HepG2 (cell line): ENCODE measurements around the gene PBX2. TPM values are rescaled to one million over a fixed set of nuclear protein-coding genes. Genes with fewer than 3 reads are reported as not detected.
A peak's percentile ranks its signal among the peaks of the same experiment; 100 is the strongest.

Experiments used
- GTF3A ChIP-seq: sonication (generic); formaldehyde crosslinking; conservative IDR thresholded peaks from 2 replicates; pipeline ENCODE4 v1.4.0; 2020; ENCODE audit warnings: mild to moderate bottlenecking, missing genetic modification reagents
- MATR3 ChIP-seq: sonication (generic); formaldehyde crosslinking; IDR thresholded peaks from 2 replicates; pipeline ENCODE4 v1.4.0; 2020; ENCODE audit warnings: missing genetic modification reagents
- NAIF1 ChIP-seq: sonication (generic); formaldehyde crosslinking; IDR thresholded peaks from 2 replicates; pipeline ENCODE4 v1.5.0; 2020; ENCODE audit warnings: mild to moderate bottlenecking, missing genetic modification reagents, borderline replicate concordance
- RAD21 ChIP-seq: fragments of 450-650 bp; formaldehyde crosslinking; IDR thresholded peaks from 2 replicates; pipeline ENCODE4 v1.5.0; 2020; ENCODE audit warnings: mild to moderate bottlenecking
- STAT6 ChIP-seq: sonication (generic); formaldehyde crosslinking; IDR thresholded peaks from 2 replicates; pipeline ENCODE4 v1.4.0; 2020; ENCODE audit warnings: missing genetic modification reagents, mild to moderate bottlenecking, borderline replicate concordance
- TGIF2 ChIP-seq: IDR thresholded peaks from 2 replicates; pipeline ENCODE4 v1.6.1; 2016; ENCODE audit warnings: control low read depth, missing compliant biosample characterization
- THRA ChIP-seq: sonication (generic); formaldehyde crosslinking; IDR thresholded peaks from 2 replicates; pipeline ENCODE4 v1.4.0; 2020; ENCODE audit warnings: missing genetic modification reagents, borderline replicate concordance
- polyA plus RNA-seq, 8 experiments: library from polyadenylated mRNA; depleted of rRNA in 3 of 8; stranded (reverse) in 7 of 8; unstranded in 1 of 8; fragments of >200 nt; fragmentation: Illumina TruSeq in 4 of 8; extraction: Trizol in 4 of 8; gene quantifications; 2 replicates each; pipeline versions ENCODE4 v1.2.1 to v1.2.3, GENCODE V29; 2011 to 2016; ENCODE audit warnings: low read depth in 4 of 8, missing spikeins in 1 of 8, mixed read lengths in 1 of 8; ENCODE audit not compliant: insufficient read depth in 1 of 8
- total RNA-seq, 5 experiments: library from RNA; depleted of rRNA; stranded (reverse); fragments of >200 nt; fragmentation: Illumina TruSeq; extraction: Trizol; gene quantifications; 2 replicates each; pipeline ENCODE4 v1.2.3, GENCODE V29; 2016; ENCODE audit warnings: low read depth in 1 of 5
- TF ChIP-seq, protein P1 (sequence below): sonication (generic); formaldehyde crosslinking; IDR thresholded peaks from 2 replicates; pipeline ENCODE4 v1.4.0; 2020; ENCODE audit warnings: missing genetic modification reagents, borderline replicate concordance
- TF ChIP-seq, protein P2 (sequence below): sonication (generic); formaldehyde crosslinking; IDR thresholded peaks from 2 replicates; pipeline ENCODE4 v1.8.1; 2023; ENCODE audit warnings: mild to moderate bottlenecking, inconsistent platforms, moderate library complexity, missing genetic modification reagents, borderline replicate concordance
- TF ChIP-seq, protein P3 (sequence below): sonication (generic); formaldehyde crosslinking; IDR thresholded peaks from 2 replicates; pipeline ENCODE4 v1.9.0; 2021; ENCODE audit warnings: mild to moderate bottlenecking, missing genetic modification reagents
- TF ChIP-seq, protein P4 (sequence below): sonication (generic); formaldehyde crosslinking; IDR thresholded peaks from 2 replicates; pipeline ENCODE4 v1.8.0; 2022; ENCODE audit warnings: low read depth, missing genetic modification reagents

Gene PBX2
- total and polyA plus RNA-seq, 2 of the 13 experiments (the other 11 are each of a cell fraction or from before 2014, with no cell fraction given) = 42.3 to 77.8 TPM

- TF ChIP-seq, protein P1, sequence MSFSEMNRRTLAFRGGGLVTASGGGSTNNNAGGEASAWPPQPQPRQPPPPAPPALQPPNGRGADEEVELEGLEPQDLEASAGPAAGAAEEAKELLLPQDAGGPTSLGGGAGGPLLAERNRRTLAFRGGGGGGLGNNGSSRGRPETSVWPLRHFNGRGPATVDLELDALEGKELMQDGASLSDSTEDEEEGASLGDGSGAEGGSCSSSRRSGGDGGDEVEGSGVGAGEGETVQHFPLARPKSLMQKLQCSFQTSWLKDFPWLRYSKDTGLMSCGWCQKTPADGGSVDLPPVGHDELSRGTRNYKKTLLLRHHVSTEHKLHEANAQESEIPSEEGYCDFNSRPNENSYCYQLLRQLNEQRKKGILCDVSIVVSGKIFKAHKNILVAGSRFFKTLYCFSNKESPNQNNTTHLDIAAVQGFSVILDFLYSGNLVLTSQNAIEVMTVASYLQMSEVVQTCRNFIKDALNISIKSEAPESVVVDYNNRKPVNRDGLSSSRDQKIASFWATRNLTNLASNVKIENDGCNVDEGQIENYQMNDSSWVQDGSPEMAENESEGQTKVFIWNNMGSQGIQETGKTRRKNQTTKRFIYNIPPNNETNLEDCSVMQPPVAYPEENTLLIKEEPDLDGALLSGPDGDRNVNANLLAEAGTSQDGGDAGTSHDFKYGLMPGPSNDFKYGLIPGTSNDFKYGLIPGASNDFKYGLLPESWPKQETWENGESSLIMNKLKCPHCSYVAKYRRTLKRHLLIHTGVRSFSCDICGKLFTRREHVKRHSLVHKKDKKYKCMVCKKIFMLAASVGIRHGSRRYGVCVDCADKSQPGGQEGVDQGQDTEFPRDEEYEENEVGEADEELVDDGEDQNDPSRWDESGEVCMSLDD (CRISPR knock-in tag) = no peak
- TF ChIP-seq NAIF1 (CRISPR knock-in tag) = peak; percentile 2; the same call in 1 of the 2 replicates
- TF ChIP-seq MATR3 = no peak
- TF ChIP-seq GTF3A (CRISPR knock-in tag) = no peak
- TF ChIP-seq, protein P2, sequence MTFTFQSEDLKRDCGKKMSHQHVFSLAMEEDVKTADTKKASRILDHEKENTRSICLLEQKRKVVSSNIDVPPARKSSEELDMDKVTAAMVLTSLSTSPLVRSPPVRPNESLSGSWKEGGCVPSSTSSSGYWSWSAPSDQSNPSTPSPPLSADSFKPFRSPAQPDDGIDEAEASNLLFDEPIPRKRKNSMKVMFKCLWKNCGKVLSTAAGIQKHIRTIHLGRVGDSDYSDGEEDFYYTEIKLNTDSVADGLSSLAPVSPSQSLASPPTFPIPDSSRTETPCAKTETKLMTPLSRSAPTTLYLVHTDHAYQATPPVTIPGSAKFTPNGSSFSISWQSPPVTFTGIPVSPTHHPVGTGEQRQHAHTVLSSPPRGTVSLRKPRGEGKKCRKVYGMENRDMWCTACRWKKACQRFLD = peak; percentile 69; the same call in 1 of the 2 replicates
- TF ChIP-seq TGIF2 (CRISPR knock-in tag) = peak; percentile 85; the same call in 1 of the 2 replicates
- TF ChIP-seq, protein P3, sequence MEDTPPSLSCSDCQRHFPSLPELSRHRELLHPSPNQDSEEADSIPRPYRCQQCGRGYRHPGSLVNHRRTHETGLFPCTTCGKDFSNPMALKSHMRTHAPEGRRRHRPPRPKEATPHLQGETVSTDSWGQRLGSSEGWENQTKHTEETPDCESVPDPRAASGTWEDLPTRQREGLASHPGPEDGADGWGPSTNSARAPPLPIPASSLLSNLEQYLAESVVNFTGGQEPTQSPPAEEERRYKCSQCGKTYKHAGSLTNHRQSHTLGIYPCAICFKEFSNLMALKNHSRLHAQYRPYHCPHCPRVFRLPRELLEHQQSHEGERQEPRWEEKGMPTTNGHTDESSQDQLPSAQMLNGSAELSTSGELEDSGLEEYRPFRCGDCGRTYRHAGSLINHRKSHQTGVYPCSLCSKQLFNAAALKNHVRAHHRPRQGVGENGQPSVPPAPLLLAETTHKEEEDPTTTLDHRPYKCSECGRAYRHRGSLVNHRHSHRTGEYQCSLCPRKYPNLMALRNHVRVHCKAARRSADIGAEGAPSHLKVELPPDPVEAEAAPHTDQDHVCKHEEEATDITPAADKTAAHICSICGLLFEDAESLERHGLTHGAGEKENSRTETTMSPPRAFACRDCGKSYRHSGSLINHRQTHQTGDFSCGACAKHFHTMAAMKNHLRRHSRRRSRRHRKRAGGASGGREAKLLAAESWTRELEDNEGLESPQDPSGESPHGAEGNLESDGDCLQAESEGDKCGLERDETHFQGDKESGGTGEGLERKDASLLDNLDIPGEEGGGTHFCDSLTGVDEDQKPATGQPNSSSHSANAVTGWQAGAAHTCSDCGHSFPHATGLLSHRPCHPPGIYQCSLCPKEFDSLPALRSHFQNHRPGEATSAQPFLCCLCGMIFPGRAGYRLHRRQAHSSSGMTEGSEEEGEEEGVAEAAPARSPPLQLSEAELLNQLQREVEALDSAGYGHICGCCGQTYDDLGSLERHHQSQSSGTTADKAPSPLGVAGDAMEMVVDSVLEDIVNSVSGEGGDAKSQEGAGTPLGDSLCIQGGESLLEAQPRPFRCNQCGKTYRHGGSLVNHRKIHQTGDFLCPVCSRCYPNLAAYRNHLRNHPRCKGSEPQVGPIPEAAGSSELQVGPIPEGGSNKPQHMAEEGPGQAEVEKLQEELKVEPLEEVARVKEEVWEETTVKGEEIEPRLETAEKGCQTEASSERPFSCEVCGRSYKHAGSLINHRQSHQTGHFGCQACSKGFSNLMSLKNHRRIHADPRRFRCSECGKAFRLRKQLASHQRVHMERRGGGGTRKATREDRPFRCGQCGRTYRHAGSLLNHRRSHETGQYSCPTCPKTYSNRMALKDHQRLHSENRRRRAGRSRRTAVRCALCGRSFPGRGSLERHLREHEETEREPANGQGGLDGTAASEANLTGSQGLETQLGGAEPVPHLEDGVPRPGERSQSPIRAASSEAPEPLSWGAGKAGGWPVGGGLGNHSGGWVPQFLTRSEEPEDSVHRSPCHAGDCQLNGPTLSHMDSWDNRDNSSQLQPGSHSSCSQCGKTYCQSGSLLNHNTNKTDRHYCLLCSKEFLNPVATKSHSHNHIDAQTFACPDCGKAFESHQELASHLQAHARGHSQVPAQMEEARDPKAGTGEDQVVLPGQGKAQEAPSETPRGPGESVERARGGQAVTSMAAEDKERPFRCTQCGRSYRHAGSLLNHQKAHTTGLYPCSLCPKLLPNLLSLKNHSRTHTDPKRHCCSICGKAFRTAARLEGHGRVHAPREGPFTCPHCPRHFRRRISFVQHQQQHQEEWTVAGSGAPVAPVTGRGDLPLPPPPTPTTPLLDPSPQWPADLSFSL (CRISPR knock-in tag) = 0 out of 2 replicates have a peak, but pooled peaks have one; percentile 6
- TF ChIP-seq STAT6 (CRISPR knock-in tag) = 0 out of 2 replicates have a peak, but pooled peaks have one; percentile 7
- TF ChIP-seq THRA (CRISPR knock-in tag) = peak; percentile 66
- TF ChIP-seq, protein P4, sequence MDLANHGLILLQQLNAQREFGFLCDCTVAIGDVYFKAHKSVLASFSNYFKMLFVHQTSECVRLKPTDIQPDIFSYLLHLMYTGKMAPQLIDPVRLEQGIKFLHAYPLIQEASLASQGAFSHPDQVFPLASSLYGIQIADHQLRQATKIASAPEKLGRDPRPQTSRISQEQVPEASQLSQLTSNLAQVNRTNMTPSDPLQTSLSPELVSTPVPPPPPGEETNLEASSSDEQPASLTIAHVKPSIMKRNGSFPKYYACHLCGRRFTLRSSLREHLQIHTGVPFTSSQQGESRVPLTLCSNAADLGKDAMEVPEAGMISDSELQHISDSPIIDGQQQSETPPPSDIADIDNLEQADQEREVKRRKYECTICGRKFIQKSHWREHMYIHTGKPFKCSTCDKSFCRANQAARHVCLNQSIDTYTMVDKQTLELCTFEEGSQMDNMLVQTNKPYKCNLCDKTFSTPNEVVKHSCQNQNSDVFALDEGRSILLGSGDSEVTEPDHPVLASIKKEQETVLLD = peak; percentile 34; the same call in 1 of the 2 replicates
- TF ChIP-seq RAD21 (CRISPR knock-in tag) = peak; percentile 97
Observed at GRCh38 chr6:32154514-32155161, 35.4 kb downstream of the PBX2 start (continued).
